GM13977 (cell line): Measurements from ENCODE around the gene SP2.

Experiments used
- DNase-seq: peaks from one replicate; pipeline ENCODE4 v3.0.0; 2012; ENCODE audit warnings: low spot score
- CTCF ChIP-seq: IDR thresholded peaks from 2 replicates; pipeline ENCODE4 v1.5.1; 2012; ENCODE audit warnings: mild to moderate bottlenecking, control low read depth; ENCODE audit not compliant: insufficient read depth; ENCODE audit errors: extremely low read depth, missing control alignments
- in situ Hi-C: fragments of 300-500 bp; cut with MboI; formaldehyde crosslinking; loops from one replicate; pipeline ENCODE4 v1.12.0; 2022; ENCODE audit warnings: low sequenced_read_pairs, low pct_unique_long_range_greater_than_20kb, mixed read lengths, inconsistent platforms; ENCODE audit not compliant: unreplicated experiment

The SP2 gene

DNA sequence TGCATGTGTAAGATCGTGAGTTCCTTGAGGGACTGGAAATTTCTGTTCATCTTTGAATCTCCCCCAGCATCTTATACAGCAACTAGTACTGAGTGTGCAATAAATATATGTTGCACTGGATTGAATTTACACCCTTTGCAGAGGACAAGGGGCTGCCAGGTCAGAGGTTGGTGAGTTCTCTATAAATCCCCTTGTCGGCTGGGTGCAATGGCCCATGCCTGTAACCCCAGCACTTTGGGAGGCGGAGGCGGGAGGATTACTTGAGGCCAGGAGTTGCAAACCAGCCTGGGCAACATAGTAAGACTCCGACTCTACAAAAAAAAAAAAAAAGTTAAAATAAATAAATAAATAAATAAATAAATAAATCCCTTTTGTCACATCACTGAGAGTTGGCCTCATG is 35.6 kb upstream of the SP2 start:
- TF ChIP-seq CTCF = no peak
- in situ Hi-C loops = no loop called here
- no peak for DNase-seq

DNA sequence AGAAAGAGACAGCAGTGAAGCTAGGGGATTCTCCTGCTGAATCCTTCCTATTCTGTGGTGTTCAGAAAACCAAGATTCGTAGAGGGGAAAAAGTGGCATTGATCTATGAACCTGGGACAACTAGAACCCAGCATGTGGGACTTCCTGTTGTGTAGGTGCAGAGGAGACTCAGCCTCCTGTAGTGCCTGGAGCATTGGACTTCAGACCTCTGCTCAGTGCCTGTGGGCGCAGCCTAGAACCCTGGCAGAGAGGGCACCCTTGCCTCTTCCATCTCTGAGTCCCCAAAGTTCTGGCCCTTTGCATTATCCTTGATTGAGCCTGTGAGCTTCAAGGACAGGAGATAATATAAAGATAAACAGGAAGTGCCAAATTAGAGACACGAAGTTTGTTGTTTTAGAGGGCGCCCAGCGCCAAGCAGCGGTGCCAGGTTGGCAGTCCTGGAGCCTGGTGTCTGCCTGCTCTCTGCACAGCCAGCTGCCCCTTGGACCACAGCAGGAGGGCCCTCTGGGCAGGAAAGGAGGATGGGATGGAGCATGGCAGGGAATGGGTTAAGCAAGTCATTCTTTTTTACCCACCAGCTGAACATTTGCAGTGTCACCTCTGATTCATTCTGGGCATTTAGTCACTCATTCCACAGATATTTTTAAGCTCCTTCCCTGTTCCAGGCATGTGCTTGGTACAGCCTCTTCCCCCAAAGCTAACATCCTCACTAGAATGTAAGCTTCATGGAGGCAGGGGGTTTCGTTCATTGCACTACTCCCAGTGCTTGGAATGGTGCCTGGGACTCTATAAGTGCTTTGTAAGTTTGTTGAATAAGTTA is 33.2 kb upstream of the SP2 start:
- TF ChIP-seq CTCF = no peak
- no peak for DNase-seq
- in situ Hi-C loops = no loop called here

DNA sequence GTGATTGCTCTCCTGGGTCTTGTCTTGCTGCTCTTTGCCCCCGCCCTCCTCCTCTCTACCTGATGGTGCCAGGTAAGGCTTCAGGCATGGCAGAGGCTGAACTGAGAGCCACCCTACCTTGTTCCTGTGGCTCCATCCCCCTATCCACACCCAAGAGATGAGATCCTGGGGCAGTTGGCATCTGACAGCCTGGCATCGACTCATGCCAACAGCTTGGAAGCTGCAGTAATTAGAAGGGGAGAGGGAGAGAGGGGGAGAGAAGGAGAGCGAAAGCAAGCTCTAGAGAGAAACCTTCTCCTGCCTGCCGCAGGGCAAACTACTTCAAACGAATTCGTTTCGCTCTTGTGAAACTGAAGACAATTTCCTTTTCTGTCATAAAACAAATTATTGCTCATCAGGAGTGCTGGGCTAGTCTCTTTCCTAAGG is 31.2 kb upstream of the SP2 start:
- no peak for TF ChIP-seq CTCF
- in situ Hi-C loops = no loop called here
- DNase-seq = no peak

DNA sequence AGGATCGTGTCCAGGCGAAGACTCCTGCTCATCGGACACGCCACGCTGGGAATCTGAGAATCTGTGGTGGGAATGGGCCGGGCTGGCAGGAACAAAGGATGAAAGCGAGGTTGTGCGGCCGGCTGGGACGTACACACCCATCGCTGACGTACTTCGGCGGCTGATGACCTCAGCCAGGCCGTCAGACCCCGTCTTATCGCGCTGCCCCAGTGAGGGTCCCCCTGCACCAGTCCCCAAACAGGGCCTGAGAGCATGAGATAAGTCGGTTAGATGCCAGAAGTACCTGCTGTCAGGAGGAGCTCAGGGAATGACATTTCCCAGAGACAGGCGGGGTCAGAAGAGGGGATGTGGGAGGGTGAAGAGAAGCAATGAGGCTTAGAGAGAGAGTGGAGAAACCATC is 29.1 kb upstream of the SP2 start:
- no peak for TF ChIP-seq CTCF
- no peak for DNase-seq
- in situ Hi-C loops = no loop called here

DNA sequence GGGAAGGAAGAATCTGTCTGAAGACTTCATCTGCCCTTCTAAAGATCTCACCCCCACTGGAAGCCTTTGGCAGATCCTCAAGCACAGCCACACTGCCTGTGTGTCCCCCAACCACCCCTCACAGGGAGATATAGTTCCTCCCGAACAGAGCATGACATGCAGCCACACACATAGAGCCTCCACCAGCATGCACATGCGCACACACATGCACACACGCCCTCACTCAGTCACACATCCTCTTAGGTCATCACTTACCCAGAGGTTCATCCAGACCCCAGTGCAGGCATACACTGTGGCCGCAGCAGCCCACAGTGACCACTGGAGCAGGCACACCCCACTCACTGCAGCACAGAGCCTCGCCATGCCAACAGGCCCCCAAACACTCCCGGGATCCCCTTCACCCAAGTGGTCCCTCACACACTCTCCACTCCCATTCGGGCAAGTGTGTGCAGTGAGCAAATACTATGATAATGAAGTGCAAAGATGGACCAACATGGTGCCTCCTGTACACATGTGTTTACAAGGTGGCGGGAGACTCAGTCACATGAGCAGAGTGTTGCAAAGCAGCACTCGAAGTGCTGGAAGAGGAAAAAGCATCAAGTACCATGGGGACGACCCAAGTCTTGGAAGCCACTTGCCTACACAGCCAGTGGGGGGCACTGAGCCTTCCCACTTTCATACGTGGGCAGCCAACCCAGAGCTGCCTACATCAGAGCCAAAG is 28.1 kb upstream of the SP2 start:
- no peak for TF ChIP-seq CTCF
- DNase-seq = no peak
- in situ Hi-C loops = no loop called here

GRCh38 chr17:47869114-47869513 is 26.9 kb upstream of the SP2 start:
- in situ Hi-C loops = no loop called here
- TF ChIP-seq CTCF = no peak
- no peak for DNase-seq
